H1 (cell line): ENCODE results near the gene MCRS1. TPM values are rescaled to one million over a fixed set of nuclear protein-coding genes. Genes with fewer than 3 reads are reported as not detected.

Experiments used
- CTCF ChIP-seq, 3 experiments: IDR thresholded peaks; 1 replicate in 2 of 3; 2 replicates in 1 of 3; pipeline versions ENCODE4 v1.5.1 to v1.6.1; 2011; ENCODE audit warnings: low read length in 3 of 3, mild to moderate bottlenecking in 3 of 3, inconsistent platforms in 2 of 3, low read depth in 1 of 3, moderate library complexity in 1 of 3; ENCODE audit not compliant: insufficient read depth in 1 of 3; ENCODE audit errors: control extremely low read depth in 1 of 3
- KDM4A ChIP-seq: IDR thresholded peaks from one replicate; pipeline ENCODE4 v1.7.1; 2012; ENCODE audit warnings: low read depth, mild to moderate bottlenecking, moderate library complexity, low read length, inconsistent platforms; ENCODE audit not compliant: severe bottlenecking
- SUZ12 ChIP-seq: fragments of 200-600 bp; sonication (generic); IDR thresholded peaks from 2 replicates; pipeline ENCODE4 v1.6.1; 2012; ENCODE audit warnings: mild to moderate bottlenecking, inconsistent platforms, low read length, moderate library complexity, mixed read lengths
- polyA plus RNA-seq, 7 experiments: library from polyadenylated mRNA; depleted of rRNA in 3 of 7; stranded (reverse) in 5 of 7; unstranded in 2 of 7; fragments of >200 nt in 5 of 7; fragments of 200-250 nt in 2 of 7; gene quantifications; 1 replicate in 5 of 7; 2 replicates in 1 of 7; 4 replicates in 1 of 7; pipeline versions ENCODE4 v1.2.1 to v1.2.3, GENCODE V29; 2011 to 2013; ENCODE audit warnings: missing spikeins in 2 of 7, mixed read lengths in 2 of 7
- total RNA-seq: library from RNA; stranded (reverse); fragmentation: NEBNext Ultra II Directional; extraction: Animal tissue kit (Norgen Biotek cat#: 25700); gene quantifications from 2 replicates; pipeline ENCODE4 v1.2.1, GENCODE V29; 2021

Gene MCRS1
- total and polyA plus RNA-seq, 2 of the 8 experiments (the other 6 are each of a cell fraction or from before 2014, with no cell fraction given), result 90.3 to 139 TPM

GRCh38 chr12:49537752-49538509 is 30.0 kb downstream of the MCRS1 start (continued):
- TF ChIP-seq CTCF (IDR thresholded peaks at IDR 0.05; ENCODE audit: control extremely low read depth in 1 of 3, insufficient read depth in 1 of 3, low read depth in 1 of 3, low read length in 3 of 3) (peak in 1 of 3 experiments; percentile 25; a peak in 1 of 4 replicates), KDM4A (peak; percentile 16), SUZ12 (peak; percentile 96)
